Measurements from ENCODE around the gene TRIM63.

TRIM63 gene

DNA sequence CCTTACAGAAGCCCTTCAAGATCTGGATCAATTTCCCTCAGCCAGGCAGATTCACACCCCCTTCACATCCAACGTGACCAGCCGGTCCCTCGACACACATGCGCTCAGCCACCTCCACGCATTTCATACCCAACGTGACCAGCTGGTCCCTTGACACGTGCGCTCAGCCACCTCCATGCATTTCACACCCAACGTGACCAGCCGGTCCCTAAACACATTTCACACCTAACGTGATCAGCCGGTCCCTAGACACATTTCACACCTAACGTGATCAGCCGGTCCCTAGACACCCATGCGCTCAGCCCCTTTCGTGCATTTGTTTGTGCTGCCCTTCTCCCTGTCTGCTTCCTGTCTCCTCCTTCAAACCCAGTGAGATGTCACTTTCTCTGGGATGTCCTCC lies 60.7 kb downstream of the TRIM63 start:
- no peak for ATAC-seq
- H3K9me3 Mint-ChIP-seq = no peaks in the 10 kb centered on the region
- H3K27ac Mint-ChIP-seq = no peak overlapping the region

DNA sequence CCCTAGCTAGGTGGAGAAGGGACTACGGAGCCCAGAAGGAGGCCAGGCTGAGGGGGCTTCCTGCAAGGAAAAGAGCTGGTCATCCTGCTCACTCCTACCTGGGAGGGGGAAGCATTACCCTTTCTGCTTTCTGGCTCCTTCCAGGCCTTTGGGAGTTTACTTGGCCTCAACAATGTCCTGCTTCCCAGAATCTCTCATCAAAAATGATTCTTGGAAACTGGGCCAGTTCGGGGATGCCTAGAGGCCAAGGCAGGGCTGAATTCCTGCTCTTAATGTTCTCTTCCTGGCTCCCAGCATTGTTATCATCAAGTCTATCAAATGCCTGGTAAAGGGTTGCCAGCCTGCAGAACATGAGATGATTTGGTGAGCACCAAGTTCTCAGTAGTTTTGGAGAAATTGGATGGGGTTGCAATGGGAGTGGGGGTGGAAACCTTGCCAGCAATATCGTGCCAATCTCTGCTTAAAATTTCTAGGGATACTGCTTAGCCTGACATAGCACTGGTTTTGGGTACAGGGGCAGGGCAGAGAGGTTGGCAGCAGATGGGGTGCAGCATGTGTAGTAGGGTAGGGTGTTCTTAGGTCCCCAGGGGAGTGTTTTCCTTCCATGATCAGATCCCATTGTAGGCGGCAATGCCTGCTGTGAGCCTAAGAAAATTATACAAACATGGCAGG lies 61.9 kb downstream of the TRIM63 start:
- Mint-ChIP-seq H3K9me3 (no peaks in the 10 kb centered on the region), H3K27me3 (peaks cover 35% of the 10 kb centered on the region), H3K27ac (no peak overlapping the region), H3K4me1 (peaks cover 5% of the 10 kb centered on the region), H3K4me3 (no peak overlapping the region), H3K36me3 (no peaks in the 10 kb centered on the region)
- ATAC-seq = no peak

More for the DNA sequence above, 60.7 kb downstream of the TRIM63 start:
- no peak overlapping the region for H3K4me3 Mint-ChIP-seq
- peaks cover 35% of the 10 kb centered on the region for H3K27me3 Mint-ChIP-seq
- no peaks in the 10 kb centered on the region for H3K36me3 Mint-ChIP-seq
- peaks cover 5% of the 10 kb centered on the region for H3K4me1 Mint-ChIP-seq

DNA sequence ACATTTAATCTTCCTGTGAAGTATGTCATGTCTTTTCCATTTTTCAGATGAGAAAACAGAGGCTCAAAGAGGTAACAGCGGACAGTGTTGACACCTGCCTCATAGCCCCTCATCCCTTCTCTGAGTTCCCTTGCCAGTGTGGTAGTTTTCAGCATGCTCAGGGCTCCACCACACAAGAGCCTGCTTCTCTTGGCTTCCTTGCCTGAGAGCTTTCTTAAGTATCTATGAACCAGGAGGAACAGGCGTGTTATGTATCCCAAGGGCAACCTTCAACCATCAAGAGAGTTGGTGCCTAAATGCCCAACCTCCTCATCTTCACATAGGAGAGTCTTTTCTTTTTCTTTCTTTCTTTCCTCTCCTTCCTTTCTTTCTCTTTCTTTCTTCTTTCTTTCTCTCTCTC lies 63.7 kb downstream of the TRIM63 start:
- no peak for ATAC-seq
- peaks cover 35% of the 10 kb centered on the region for H3K27me3 Mint-ChIP-seq
- H3K4me3 Mint-ChIP-seq = no peak overlapping the region
- H3K27ac Mint-ChIP-seq = no peak overlapping the region
- H3K4me1 Mint-ChIP-seq = peaks cover 2% of the 10 kb centered on the region
- no peaks in the 10 kb centered on the region for H3K36me3 Mint-ChIP-seq
- no peaks in the 10 kb centered on the region for H3K9me3 Mint-ChIP-seq

DNA sequence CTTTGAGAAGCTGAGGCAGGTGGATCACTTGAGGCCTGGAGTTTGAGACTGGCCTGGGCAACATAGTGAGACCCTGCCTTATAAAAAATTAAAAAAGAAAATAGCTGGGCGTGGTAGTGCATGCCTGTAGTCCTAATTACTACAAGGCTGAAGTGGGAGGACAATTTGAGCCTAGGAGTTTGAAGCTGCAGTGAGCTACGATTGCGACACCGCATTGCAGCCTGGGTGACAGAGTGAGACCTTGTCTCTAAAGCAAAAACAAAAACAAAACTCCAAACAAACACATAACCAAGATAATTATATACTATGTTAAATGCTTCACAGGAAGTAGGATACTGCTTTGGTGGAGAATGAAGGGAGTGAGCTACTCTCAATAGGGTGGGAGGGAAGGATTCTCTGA lies 64.2 kb downstream of the TRIM63 start:
- H3K4me3 Mint-ChIP-seq = no peak overlapping the region
- H3K9me3 Mint-ChIP-seq = no peaks in the 10 kb centered on the region
- no peaks in the 10 kb centered on the region for H3K36me3 Mint-ChIP-seq
- peaks cover 35% of the 10 kb centered on the region for H3K27me3 Mint-ChIP-seq
- no peak for ATAC-seq
- peaks cover 7% of the 10 kb centered on the region for H3K4me1 Mint-ChIP-seq
- H3K27ac Mint-ChIP-seq = no peak overlapping the region
